Stimulated activated CD8-positive, alpha-beta memory T cell treated with anti-CD3 and anti-CD28 coated beads, Interleukin-15, amount 100 ng/mL, for 24 hours (primary cell): ENCODE data around the gene STK36.

Experiments
- DNase-seq: peaks from one replicate; pipeline ENCODE4 v3.0.0-alpha.2; 2020; ENCODE audit warnings: low read depth

STK36 gene

GRCh38 chr2:218720048-218721041, 48.5 kb downstream of the STK36 start:
- DNase-seq, result no peak

GRCh38 chr2:218721488-218721887, 49.6 kb downstream of the STK36 start:
- no peak for DNase-seq

- no peak for DNase-seq
Observed at GRCh38 chr2:218721934-218722333, 50.0 kb downstream of the STK36 start.

- no peak for DNase-seq
Observed at GRCh38 chr2:218722419-218722818, 50.5 kb downstream of the STK36 start.

GRCh38 chr2:218722876-218723785, 51.2 kb downstream of the STK36 start:
- no peak for DNase-seq

- DNase-seq, result no peak
Observed at GRCh38 chr2:218726004-218726574, 54.2 kb downstream of the STK36 start.

- no peak for DNase-seq
Observed at GRCh38 chr2:218727502-218728165, 55.7 kb downstream of the STK36 start.

- DNase-seq, result no peak
Observed at GRCh38 chr2:218729640-218730039, 57.8 kb downstream of the STK36 start.

- no peak for DNase-seq
Observed at GRCh38 chr2:218732052-218732760, 60.3 kb downstream of the STK36 start.

GRCh38 chr2:218732761-218733158, 60.9 kb downstream of the STK36 start:
- no peak for DNase-seq

- no peak for DNase-seq
Observed at GRCh38 chr2:218733171-218734021, 61.5 kb downstream of the STK36 start.

GRCh38 chr2:218734190-218734975, 62.5 kb downstream of the STK36 start:
- DNase-seq, result no peak

GRCh38 chr2:218736531-218736930, 64.6 kb downstream of the STK36 start:
- DNase-seq, result no peak

GRCh38 chr2:218743068-218743467, 71.2 kb downstream of the STK36 start:
- no peak for DNase-seq

- DNase-seq, result no peak
Observed at GRCh38 chr2:218744615-218745014, 72.7 kb downstream of the STK36 start.

GRCh38 chr2:218745160-218745558, 73.3 kb downstream of the STK36 start:
- DNase-seq, result no peak

GRCh38 chr2:218745559-218746469, 73.9 kb downstream of the STK36 start:
- no peak for DNase-seq

- DNase-seq, result no peak
Observed at GRCh38 chr2:218746470-218746795, 74.5 kb downstream of the STK36 start.
